HepG2 (cell line): Measurements from ENCODE around the gene PITX3. TPM values are rescaled to one million over a fixed set of nuclear protein-coding genes. Genes with fewer than 3 reads are reported as not detected.

Experiments used
- CAMTA2 ChIP-seq: sonication (generic); formaldehyde crosslinking; IDR thresholded peaks from 2 replicates; pipeline ENCODE4 v1.4.0; 2020; ENCODE audit warnings: mild to moderate bottlenecking, missing genetic modification reagents, borderline replicate concordance
- EED ChIP-seq: sonication (generic); formaldehyde crosslinking; IDR thresholded peaks from 2 replicates; pipeline ENCODE4 v1.5.0; 2020; ENCODE audit warnings: mild to moderate bottlenecking, missing genetic modification reagents
- HES4 ChIP-seq: sonication (generic); formaldehyde crosslinking; IDR thresholded peaks from 2 replicates; pipeline ENCODE4 v1.9.0; 2021; ENCODE audit warnings: mild to moderate bottlenecking, missing genetic modification reagents, borderline replicate concordance
- NCOR1 ChIP-seq: fragments of 200-600 bp; sonication (generic); IDR thresholded peaks from 2 replicates; pipeline ENCODE4 v1.7.0; 2017; ENCODE audit warnings: antibody characterized with exemption, low read length, borderline replicate concordance
- NFE2 ChIP-seq: sonication (generic); formaldehyde crosslinking; IDR thresholded peaks from 2 replicates; pipeline ENCODE4 v1.4.0; 2020; ENCODE audit warnings: missing genetic modification reagents
- RAD51 ChIP-seq: fragments of 450-650 bp; IDR thresholded peaks from 2 replicates; pipeline ENCODE4 v1.6.1; 2016; ENCODE audit warnings: borderline replicate concordance
- SIN3A ChIP-seq: IDR thresholded peaks from 2 replicates; pipeline ENCODE4 v1.6.1; 2011; ENCODE audit warnings: low read depth, mild to moderate bottlenecking, control low read depth, low read length, borderline replicate concordance
- SRSF4 ChIP-seq: fragments of 200-400 bp; formaldehyde crosslinking; IDR thresholded peaks from one replicate; pipeline ENCODE4 v1.6.1; 2018; ENCODE audit warnings: mild to moderate bottlenecking, low read depth, low read length, moderate library complexity; ENCODE audit not compliant: poor library complexity, severe bottlenecking
- STAT5B ChIP-seq: sonication (generic); formaldehyde crosslinking; IDR thresholded peaks from 2 replicates; pipeline ENCODE4 v1.4.0; 2020; ENCODE audit warnings: missing genetic modification reagents
- TIGD3 ChIP-seq: sonication (generic); formaldehyde crosslinking; IDR thresholded peaks from 2 replicates; pipeline ENCODE4 v1.5.1; 2020; ENCODE audit warnings: mild to moderate bottlenecking, missing genetic modification reagents, borderline replicate concordance
- YEATS2 ChIP-seq: sonication (generic); formaldehyde crosslinking; IDR thresholded peaks from 2 replicates; pipeline ENCODE4 v1.4.0; 2020; ENCODE audit warnings: missing genetic modification reagents, borderline replicate concordance
- YY1 ChIP-seq: IDR thresholded peaks from 2 replicates; pipeline ENCODE4 v1.6.1; 2011; ENCODE audit warnings: low read length, low read depth, moderate library complexity, mild to moderate bottlenecking; ENCODE audit not compliant: insufficient read depth, insufficient replicate concordance
- ZMYM3 ChIP-seq: sonication (generic); formaldehyde crosslinking; IDR thresholded peaks from 2 replicates; pipeline ENCODE4 v1.5.1; 2020; ENCODE audit warnings: mild to moderate bottlenecking, missing genetic modification reagents
- ZNF121 ChIP-seq: sonication (generic); formaldehyde crosslinking; IDR thresholded peaks from 2 replicates; pipeline ENCODE4 v1.5.0; 2020; ENCODE audit warnings: mild to moderate bottlenecking, missing genetic modification reagents
- ZNF317 ChIP-seq: sonication (generic); formaldehyde crosslinking; IDR thresholded peaks from 2 replicates; pipeline ENCODE4 v1.5.0; 2020; ENCODE audit warnings: mild to moderate bottlenecking, missing genetic modification reagents
- ZNF33B ChIP-seq: sonication (generic); formaldehyde crosslinking; IDR thresholded peaks from 2 replicates; pipeline ENCODE4 v1.5.1; 2020; ENCODE audit warnings: mild to moderate bottlenecking, missing genetic modification reagents
- ZNF407 ChIP-seq: sonication (generic); formaldehyde crosslinking; IDR thresholded peaks from one replicate; pipeline ENCODE4 v1.5.1; 2020; ENCODE audit warnings: mild to moderate bottlenecking, missing genetic modification reagents; ENCODE audit errors: not compliant biosample characterization
- ZNF567 ChIP-seq: sonication (generic); formaldehyde crosslinking; IDR thresholded peaks from 2 replicates; pipeline ENCODE4 v1.8.1; 2023; ENCODE audit warnings: mild to moderate bottlenecking, missing genetic modification reagents, borderline replicate concordance
- ZNF784 ChIP-seq: sonication (generic); formaldehyde crosslinking; IDR thresholded peaks from 2 replicates; pipeline ENCODE4 v1.5.1; 2020; ENCODE audit warnings: missing genetic modification reagents, mild to moderate bottlenecking, borderline replicate concordance
- ZSCAN30 ChIP-seq: sonication (generic); formaldehyde crosslinking; IDR thresholded peaks from 2 replicates; pipeline ENCODE4 v1.5.0; 2020; ENCODE audit warnings: mild to moderate bottlenecking, missing genetic modification reagents
- polyA plus RNA-seq, 8 experiments: library from polyadenylated mRNA; depleted of rRNA in 3 of 8; stranded (reverse) in 7 of 8; unstranded in 1 of 8; fragments of >200 nt; fragmentation: Illumina TruSeq in 4 of 8; extraction: Trizol in 4 of 8; gene quantifications; 2 replicates each; pipeline versions ENCODE4 v1.2.1 to v1.2.3, GENCODE V29; 2011 to 2016; ENCODE audit warnings: low read depth in 4 of 8, missing spikeins in 1 of 8, mixed read lengths in 1 of 8; ENCODE audit not compliant: insufficient read depth in 1 of 8
- total RNA-seq, 5 experiments: library from RNA; depleted of rRNA; stranded (reverse); fragments of >200 nt; fragmentation: Illumina TruSeq; extraction: Trizol; gene quantifications; 2 replicates each; pipeline ENCODE4 v1.2.3, GENCODE V29; 2016; ENCODE audit warnings: low read depth in 1 of 5

PITX3 gene
- total and polyA plus RNA-seq, 2 of the 13 experiments (the other 11 are each of a cell fraction or from before 2014, with no cell fraction given) = not detected

GRCh38 chr10:102229810-102230263 is 11.5 kb downstream of the PITX3 start (continued):
- TF ChIP-seq ZNF407 (CRISPR knock-in tag) (no peak), ZNF317 (CRISPR knock-in tag) (no peak), STAT5B (no peak), EED (CRISPR knock-in tag) (no peak), ZNF33B (CRISPR knock-in tag) (0 out of 2 replicates have a peak, but pooled peaks have one; percentile 36), YEATS2 (CRISPR knock-in tag) (0 out of 2 replicates have a peak, but pooled peaks have one; percentile 12), HES4 (no peak), ZMYM3 (CRISPR knock-in tag) (0 out of 2 replicates have a peak, but pooled peaks have one; percentile 29), NFE2 (CRISPR knock-in tag) (no peak), TIGD3 (CRISPR knock-in tag) (peak; percentile 51; the same call in 1 of the 2 replicates), ZNF784 (CRISPR knock-in tag) (peak; percentile 69; the same call in 1 of the 2 replicates), CAMTA2 (no peak), ZNF121 (no peak), YY1 (peak; percentile 56), ZNF567 (no peak), SRSF4 (no peak), RAD51 (no peak), ZSCAN30 (CRISPR knock-in tag) (no peak), NCOR1 (no peak), SIN3A (peak; percentile 40; the same call in 1 of the 2 replicates)
